Astrocyte (in vitro differentiated cells and primary cell): ENCODE results near the gene IL4R. TPM values are rescaled to one million over a fixed set of nuclear protein-coding genes. Genes with fewer than 3 reads are reported as not detected.

ENCODE experiments used
- DNase-seq: peaks from one replicate; pipeline ENCODE4 v3.0.0-alpha.2; 2010; ENCODE audit warnings: low read depth
- FAIRE-seq: peaks from 2 replicates; lab custom pipeline; 2011; peaks lifted over from hg19 to GRCh38; lab: Jason Lieb, UNC
- H2AFZ ChIP-seq: 2 replicates; pipeline ENCODE4 v1.6.0; 2012; ENCODE audit warnings: low read depth, low read length, inconsistent platforms
- H3K27ac ChIP-seq: 2 replicates; pipeline ENCODE4 v1.5.1; 2011; ENCODE audit warnings: low read depth, low read length, inconsistent platforms
- H3K27me3 ChIP-seq: 2 replicates; pipeline ENCODE4 v1.6.0; 2011; ENCODE audit warnings: low read length, inconsistent platforms; ENCODE audit not compliant: insufficient read depth
- H3K36me3 ChIP-seq: 2 replicates; pipeline ENCODE4 v1.5.1; 2011; ENCODE audit warnings: low read length, inconsistent platforms; ENCODE audit not compliant: insufficient read depth
- H3K4me1 ChIP-seq: 2 replicates; pipeline ENCODE4 v1.5.1; 2011; ENCODE audit warnings: low read length, inconsistent platforms; ENCODE audit not compliant: insufficient read depth
- H3K4me2 ChIP-seq: 2 replicates; pipeline ENCODE4 v1.6.0; 2012; ENCODE audit warnings: low read length, inconsistent platforms
- H3K4me3 ChIP-seq: 2 replicates; pipeline ENCODE4 v1.5.1; 2011; ENCODE audit warnings: low read depth, mild to moderate bottlenecking, low read length, inconsistent platforms; ENCODE audit not compliant: insufficient read depth
- H3K79me2 ChIP-seq: 2 replicates; pipeline ENCODE4 v1.6.0; 2012; ENCODE audit warnings: mild to moderate bottlenecking, low read length, inconsistent platforms; ENCODE audit not compliant: insufficient read depth
- H3K9ac ChIP-seq: 2 replicates; pipeline ENCODE4 v1.6.0; 2012; ENCODE audit warnings: mild to moderate bottlenecking, low read length, inconsistent platforms
- H3K9me3 ChIP-seq: 2 replicates; pipeline ENCODE4 v1.5.1; 2012; ENCODE audit warnings: low read depth, mild to moderate bottlenecking, low read length, inconsistent platforms; ENCODE audit not compliant: insufficient read depth
- H4K20me1 ChIP-seq: 2 replicates; pipeline ENCODE4 v1.6.0; 2012; ENCODE audit warnings: low read length, inconsistent platforms; ENCODE audit not compliant: insufficient read depth
- H3K27ac Mint-ChIP-seq: one replicate; pipeline ENCODE4 v1.8.0; 2021; ENCODE audit warnings: mild to moderate bottlenecking, mixed read lengths; ENCODE audit not compliant: unreplicated experiment
- H3K27me3 Mint-ChIP-seq: one replicate; pipeline ENCODE4 v1.8.0; 2021; ENCODE audit warnings: low read depth, mixed read lengths; ENCODE audit not compliant: unreplicated experiment
- H3K36me3 Mint-ChIP-seq: one replicate; pipeline ENCODE4 v1.8.0; 2021; ENCODE audit warnings: low read depth, mixed read lengths; ENCODE audit not compliant: unreplicated experiment
- H3K4me1 Mint-ChIP-seq: one replicate; pipeline ENCODE4 v1.8.0; 2021; ENCODE audit warnings: low read depth, mixed read lengths; ENCODE audit not compliant: unreplicated experiment
- H3K4me3 Mint-ChIP-seq: one replicate; pipeline ENCODE4 v1.8.0; 2021; ENCODE audit warnings: mild to moderate bottlenecking, moderate library complexity, mixed read lengths; ENCODE audit not compliant: unreplicated experiment
- H3K9me3 Mint-ChIP-seq: one replicate; pipeline ENCODE4 v1.8.0; 2021; ENCODE audit warnings: mild to moderate bottlenecking, mixed read lengths; ENCODE audit not compliant: unreplicated experiment
- CTCF ChIP-seq: IDR thresholded peaks from 2 replicates; pipeline ENCODE4 v1.5.1; 2011; ENCODE audit warnings: low read depth, mild to moderate bottlenecking, inconsistent platforms, low read length, moderate library complexity; ENCODE audit not compliant: insufficient read depth
- EZH2 ChIP-seq: IDR thresholded peaks from 2 replicates; pipeline ENCODE4 v1.6.1; 2012; ENCODE audit warnings: mild to moderate bottlenecking, low read length, inconsistent platforms; ENCODE audit not compliant: insufficient read depth
- total RNA-seq: library from RNA; stranded (reverse); gene quantifications from 2 replicates; pipeline ENCODE4 v1.2.1, GENCODE V29; 2021

Gene IL4R
- total RNA-seq, 1 donor from 2014 or later, result 17.5 TPM

DNA sequence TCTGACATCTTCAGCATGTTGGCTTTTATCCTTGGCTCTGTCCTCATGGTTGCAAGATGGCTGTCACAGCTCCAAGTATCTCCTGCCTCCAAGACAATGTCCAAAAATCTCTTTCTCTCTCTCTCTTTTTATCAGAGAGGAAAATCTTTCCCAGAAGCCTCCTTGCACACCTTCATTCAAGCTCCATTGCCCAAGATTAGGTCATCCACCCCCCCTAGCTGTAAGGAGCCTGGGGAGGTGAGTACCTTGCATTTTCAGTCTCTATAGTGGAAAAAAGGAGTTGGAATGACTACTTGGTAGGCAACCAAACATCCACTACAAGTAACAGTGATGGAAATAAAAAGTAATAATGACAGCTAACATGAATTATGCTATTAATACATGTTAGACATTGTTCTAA lies 23.2 kb upstream of the IL4R start:
- DNase-seq, result no peak
- Histone ChIP-seq H3K4me2 (no peak overlapping the region), H3K4me1 (peaks cover 15% of the 10 kb centered on the region), H4K20me1 (no peaks in the 10 kb centered on the region), H3K9me3 (no peaks in the 10 kb centered on the region), H3K27ac (no peak overlapping the region), H3K79me2 (no peaks in the 10 kb centered on the region), H3K4me3 (no peak overlapping the region), H3K9ac (no peak overlapping the region), H2AFZ (no peak overlapping the region), H3K27me3 (no peaks in the 10 kb centered on the region), H3K36me3 (no peaks in the 10 kb centered on the region)
- Mint-ChIP-seq H3K9me3 (peaks cover 7% of the 10 kb centered on the region), H3K4me3 (no peak overlapping the region), H3K27me3 (no peaks in the 10 kb centered on the region), H3K27ac (no peak overlapping the region), H3K4me1 (peaks cover 27% of the 10 kb centered on the region), H3K36me3 (peaks cover 4% of the 10 kb centered on the region)
- TF ChIP-seq EZH2 (no peak), CTCF (no peak)
- FAIRE-seq, result no peak

- peaks cover 22% of the 10 kb centered on the region for H3K4me1 Mint-ChIP-seq
- no peaks in the 10 kb centered on the region for H3K27me3 Mint-ChIP-seq
- Histone ChIP-seq H3K4me1 (peaks cover 11% of the 10 kb centered on the region), H3K9me3 (no peaks in the 10 kb centered on the region), H3K4me3 (no peak overlapping the region), H2AFZ (no peak overlapping the region), H3K36me3 (no peaks in the 10 kb centered on the region), H3K9ac (no peak overlapping the region), H3K79me2 (no peaks in the 10 kb centered on the region), H3K27ac (no peak overlapping the region), H3K4me2 (no peak overlapping the region), H4K20me1 (no peaks in the 10 kb centered on the region), H3K27me3 (no peaks in the 10 kb centered on the region)
- H3K27ac Mint-ChIP-seq, result no peak overlapping the region
- TF ChIP-seq EZH2 (no peak), CTCF (no peak)
- H3K9me3 Mint-ChIP-seq, result peaks cover 4% of the 10 kb centered on the region
- DNase-seq (no peak), FAIRE-seq (no peak)
- H3K36me3 Mint-ChIP-seq, result peaks cover 2% of the 10 kb centered on the region
- no peak overlapping the region for H3K4me3 Mint-ChIP-seq
These were observed 22.7 kb upstream of the IL4R start for GRCh38 chr16:27291106-27291505.

DNA sequence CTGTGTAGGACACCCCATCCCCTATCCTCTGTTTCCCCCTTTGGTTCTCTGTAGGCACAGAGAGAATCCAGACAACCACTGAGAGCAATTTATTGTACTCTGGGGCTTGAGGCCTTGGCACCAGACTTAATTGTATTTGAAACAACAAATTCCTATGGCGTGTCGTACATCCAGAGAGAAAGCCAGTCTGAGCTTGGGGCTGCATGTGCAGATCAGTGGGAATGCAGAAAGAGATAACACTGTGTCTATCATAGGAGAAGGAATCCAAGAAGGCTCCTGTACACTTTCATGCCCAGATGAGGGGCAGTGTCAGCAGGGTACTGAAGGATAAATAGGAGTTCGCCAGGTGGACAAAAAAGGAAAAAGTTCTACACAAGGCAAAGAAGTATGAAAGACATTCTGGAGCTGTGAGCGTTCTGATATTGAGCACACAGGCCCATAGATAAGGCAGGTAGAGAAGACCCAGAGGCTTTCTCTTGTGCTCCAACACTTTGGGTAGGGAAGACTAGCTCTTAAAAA lies 22.0 kb upstream of the IL4R start:
- TF ChIP-seq EZH2 (no peak), CTCF (no peak)
- H3K9ac ChIP-seq, result no peak overlapping the region
- H3K79me2 ChIP-seq, result no peaks in the 10 kb centered on the region
- H3K4me2 ChIP-seq, result no peak overlapping the region
- no peak overlapping the region for H2AFZ ChIP-seq
- no peaks in the 10 kb centered on the region for H3K36me3 Mint-ChIP-seq
- FAIRE-seq, result no peak
- no peaks in the 10 kb centered on the region for H3K36me3 ChIP-seq
- DNase-seq, result no peak
- no peaks in the 10 kb centered on the region for H4K20me1 ChIP-seq
- no peak overlapping the region for H3K27ac Mint-ChIP-seq
- no peak overlapping the region for H3K27ac ChIP-seq
- peaks cover 15% of the 10 kb centered on the region for H3K4me1 Mint-ChIP-seq
- no peak overlapping the region for H3K4me3 Mint-ChIP-seq
- no peak overlapping the region for H3K4me3 ChIP-seq
- no peaks in the 10 kb centered on the region for H3K27me3 Mint-ChIP-seq
- peaks cover 2% of the 10 kb centered on the region for H3K9me3 Mint-ChIP-seq
- peaks cover 6% of the 10 kb centered on the region for H3K4me1 ChIP-seq
- no peaks in the 10 kb centered on the region for H3K9me3 ChIP-seq
- H3K27me3 ChIP-seq, result no peaks in the 10 kb centered on the region
